SH-SY5Y (cell line): Measurements from ENCODE around the gene ADD1.

Experiments
- GATA2 ChIP-seq: IDR thresholded peaks from 2 replicates; pipeline ENCODE4 v1.6.1; 2011; ENCODE audit warnings: mild to moderate bottlenecking, low read depth, low read length
- GATA3 ChIP-seq: IDR thresholded peaks from 2 replicates; pipeline ENCODE4 v1.6.1; 2011; ENCODE audit warnings: low read depth, mild to moderate bottlenecking, low read length, moderate library complexity

- no peak for TF ChIP-seq GATA3
- TF ChIP-seq GATA2 = no peak
These were observed 82.6 kb downstream of the ADD1 start for GRCh38 chr4:2925931-2926860.
